Fibroblast of lung (primary cell): ENCODE results near the gene XRCC1. TPM values are rescaled to one million over a fixed set of nuclear protein-coding genes. Genes with fewer than 3 reads are reported as not detected.
"Not testable (repeated sequence)": the region's sequence is repeated elsewhere in the genome, so short reads cannot be mapped to it uniquely, and the experiment has no call there.

Experiments used
- DNase-seq, 2 donors: peaks; one replicate each; pipeline versions ENCODE4 v3.0.0 to v3.0.0-alpha.2; 2010; ENCODE audit warnings: low read depth in 2 of 2
- H2AFZ ChIP-seq: 2 replicates; pipeline ENCODE4 v1.5.1; 2012; ENCODE audit warnings: low read length, control low read depth, inconsistent platforms
- H3K27ac ChIP-seq: 2 replicates; pipeline ENCODE4 v1.5.1; 2011; ENCODE audit warnings: low read length, control low read depth; ENCODE audit not compliant: insufficient read depth
- H3K27me3 ChIP-seq: 2 replicates; pipeline ENCODE4 v1.5.1; 2011; ENCODE audit warnings: mild to moderate bottlenecking, low read length; ENCODE audit not compliant: control insufficient read depth, insufficient read depth
- H3K36me3 ChIP-seq: 2 replicates; pipeline ENCODE4 v1.5.1; 2011; ENCODE audit warnings: low read length; ENCODE audit not compliant: control insufficient read depth, insufficient read depth
- H3K4me1 ChIP-seq: 2 replicates; pipeline ENCODE4 v1.5.1; 2011; ENCODE audit warnings: low read length; ENCODE audit not compliant: control insufficient read depth, insufficient read depth; ENCODE audit errors: extremely low read depth
- H3K4me2 ChIP-seq: 2 replicates; pipeline ENCODE4 v1.5.1; 2011; ENCODE audit warnings: low read length, control low read depth; ENCODE audit not compliant: insufficient read depth; ENCODE audit errors: extremely low read depth
- H3K4me3 ChIP-seq, 4 experiments: fragments of 200-600 bp in 1 of 4; sonication (generic) in 1 of 4; replicated peaks in 1 of 4; 2 replicates each; pipeline ENCODE4 v1.5.1; 2011 to 2016; ENCODE audit warnings: low read length in 4 of 4, low read depth in 3 of 4, mild to moderate bottlenecking in 3 of 4, control low read depth in 2 of 4, inconsistent platforms in 1 of 4, mixed read lengths in 1 of 4; ENCODE audit not compliant: insufficient read depth in 1 of 4; ENCODE audit errors: control extremely low read depth in 1 of 4
- H3K79me2 ChIP-seq: 2 replicates; pipeline ENCODE4 v1.5.1; 2012; ENCODE audit warnings: mild to moderate bottlenecking, low read length, inconsistent platforms; ENCODE audit not compliant: control insufficient read depth, insufficient read depth
- H3K9ac ChIP-seq: 2 replicates; pipeline ENCODE4 v1.5.1; 2011; ENCODE audit warnings: mild to moderate bottlenecking, low read length, control low read depth; ENCODE audit not compliant: insufficient read depth
- H3K9me3 ChIP-seq: 2 replicates; pipeline ENCODE4 v1.5.1; 2012; ENCODE audit warnings: low read depth, low read length; ENCODE audit not compliant: control insufficient read depth, insufficient read depth
- H4K20me1 ChIP-seq: 2 replicates; pipeline ENCODE4 v1.5.1; 2011; ENCODE audit warnings: low read length; ENCODE audit not compliant: control insufficient read depth, insufficient read depth; ENCODE audit errors: extremely low read depth
- CTCF ChIP-seq, 2 donors: IDR thresholded peaks in 1 of 2; conservative IDR thresholded peaks in 1 of 2; 1 replicate in 1 of 2; 2 replicates in 1 of 2; pipeline ENCODE4 v1.5.1; 2011 to 2012; ENCODE audit warnings: low read length in 2 of 2, control low read depth in 1 of 2, inconsistent platforms in 1 of 2, low read depth in 1 of 2, mild to moderate bottlenecking in 1 of 2
- EZH2 ChIP-seq: IDR thresholded peaks from 2 replicates; pipeline ENCODE4 v1.5.1; 2012; ENCODE audit warnings: low read length, control low read depth, mild to moderate bottlenecking; ENCODE audit errors: missing control alignments
- polyA plus RNA-seq, 2 donors: library from polyadenylated mRNA; depleted of rRNA in 1 of 2; stranded (reverse) in 1 of 2; unstranded in 1 of 2; fragments of >200 nt; gene quantifications; 2 replicates each; pipeline ENCODE4 v1.2.1, GENCODE V29; 2011 to 2012; ENCODE audit warnings: missing spikeins in 1 of 2
- total RNA-seq: library from RNA; depleted of rRNA; stranded (reverse); fragments of >200 nt; gene quantifications from 2 replicates; pipeline ENCODE4 v1.2.1, GENCODE V29; 2014

The XRCC1 gene
- total and polyA plus RNA-seq, 2 donors (not counting 1 experiment from before 2014, with no cell fraction given) = 8.6 to 14.5 TPM

DNA sequence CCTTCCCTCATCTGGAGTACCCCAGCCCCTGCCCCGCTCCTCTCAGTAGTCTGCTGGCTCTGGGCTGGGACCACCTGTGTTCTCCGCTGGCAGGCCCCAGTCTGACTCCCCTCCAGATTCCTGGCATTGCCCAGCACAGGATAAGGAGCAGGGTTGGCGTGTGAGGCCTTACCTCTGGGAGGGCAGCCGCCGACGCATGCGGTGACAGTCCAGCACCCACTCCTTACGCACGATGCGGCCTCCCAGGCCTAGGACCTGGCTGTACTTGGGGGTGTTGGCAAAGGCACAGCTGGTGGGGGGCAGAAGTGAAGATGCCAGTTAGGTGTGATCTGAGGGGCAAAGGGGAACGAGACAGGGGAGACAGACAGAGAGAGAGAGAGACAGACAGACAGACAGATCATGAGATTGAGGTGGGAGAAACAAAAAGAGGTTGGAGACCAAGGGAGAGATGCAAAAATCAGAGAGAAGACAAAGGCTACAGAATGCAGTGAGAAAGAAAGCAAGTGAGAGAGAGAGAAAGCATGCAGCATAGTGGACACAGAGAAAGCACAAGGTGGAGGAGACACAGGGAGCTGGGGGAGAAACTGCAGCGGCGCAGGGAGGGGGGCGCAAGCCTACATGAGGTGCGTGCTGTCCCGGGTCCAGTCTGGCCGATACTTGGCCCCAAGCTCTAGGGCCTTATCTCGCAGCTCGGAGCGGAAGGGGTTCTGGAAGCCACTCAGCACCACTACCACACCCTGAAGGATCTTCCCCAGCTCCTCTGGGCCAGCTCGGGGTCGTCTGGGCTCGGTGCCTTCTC lies 23.7 kb downstream of the XRCC1 start:
- no peaks in the 10 kb centered on the region for H4K20me1 ChIP-seq
- H3K4me3 ChIP-seq = no peak overlapping the region
- no peak overlapping the region for H3K27ac ChIP-seq
- no peak overlapping the region for H3K4me2 ChIP-seq
- H3K9me3 ChIP-seq = no peaks in the 10 kb centered on the region
- H3K79me2 ChIP-seq = no peaks in the 10 kb centered on the region
- H3K27me3 ChIP-seq = no peaks in the 10 kb centered on the region
- no peak for DNase-seq
- no peaks in the 10 kb centered on the region for H3K4me1 ChIP-seq
- H3K9ac ChIP-seq = no peak overlapping the region
- peaks cover 14% of the 10 kb centered on the region for H3K36me3 ChIP-seq
- no peak overlapping the region for H2AFZ ChIP-seq
- TF ChIP-seq CTCF (conservative IDR thresholded peaks at IDR 0.05 in 1 of 2, IDR thresholded peaks at IDR 0.05 in 1 of 2; ENCODE audit: low read depth in 1 of 2, low read length in 2 of 2) = no peak
- TF ChIP-seq EZH2 = no peak

DNA sequence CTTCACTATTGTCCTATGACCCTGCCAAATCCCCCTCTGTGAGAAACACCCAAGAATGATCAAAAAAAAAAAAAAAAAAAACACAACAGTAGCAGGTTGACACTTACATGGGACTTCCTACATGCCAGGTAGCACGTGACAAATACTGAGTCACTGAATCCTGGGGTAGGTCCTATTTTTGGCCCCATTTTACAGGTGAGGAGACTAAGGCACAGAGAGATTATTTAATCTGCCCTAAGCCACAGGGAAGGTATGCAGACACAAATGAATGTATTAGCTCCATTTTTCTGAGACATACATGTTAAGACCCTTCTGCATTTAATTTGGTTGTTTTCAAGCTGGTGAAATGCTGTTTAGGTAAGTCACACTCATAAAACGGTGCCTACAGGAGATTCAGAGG lies 26.6 kb downstream of the XRCC1 start:
- H3K4me3 ChIP-seq = no peak overlapping the region
- no peaks in the 10 kb centered on the region for H3K9me3 ChIP-seq
- no peak for TF ChIP-seq CTCF (conservative IDR thresholded peaks at IDR 0.05 in 1 of 2, IDR thresholded peaks at IDR 0.05 in 1 of 2; ENCODE audit: low read depth in 1 of 2, low read length in 2 of 2)
- no peak overlapping the region for H3K4me2 ChIP-seq
- H3K27ac ChIP-seq = no peak overlapping the region
- H3K9ac ChIP-seq = no peak overlapping the region
- H2AFZ ChIP-seq = no peak overlapping the region
- H3K4me1 ChIP-seq = no peaks in the 10 kb centered on the region
- H3K27me3 ChIP-seq = no peaks in the 10 kb centered on the region
- H3K79me2 ChIP-seq = no peaks in the 10 kb centered on the region
- H3K36me3 ChIP-seq = peaks cover 17% of the 10 kb centered on the region
- no peak for DNase-seq
- no peaks in the 10 kb centered on the region for H4K20me1 ChIP-seq

GRCh38 chr19:43547926-43548325 lies 27.4 kb downstream of the XRCC1 start:
- H3K4me1 ChIP-seq, H3K9ac ChIP-seq, H4K20me1 ChIP-seq, H3K27ac ChIP-seq, H3K9me3 ChIP-seq, H3K4me2 ChIP-seq, H3K4me3 ChIP-seq, H3K27me3 ChIP-seq, DNase-seq, H3K79me2 ChIP-seq, H2AFZ ChIP-seq: not testable (repeated sequence)
- H3K36me3 ChIP-seq = peaks cover 20% of the 10 kb centered on the region
